ENCODE data around the gene DLGAP1.

Gene DLGAP1

DNA sequence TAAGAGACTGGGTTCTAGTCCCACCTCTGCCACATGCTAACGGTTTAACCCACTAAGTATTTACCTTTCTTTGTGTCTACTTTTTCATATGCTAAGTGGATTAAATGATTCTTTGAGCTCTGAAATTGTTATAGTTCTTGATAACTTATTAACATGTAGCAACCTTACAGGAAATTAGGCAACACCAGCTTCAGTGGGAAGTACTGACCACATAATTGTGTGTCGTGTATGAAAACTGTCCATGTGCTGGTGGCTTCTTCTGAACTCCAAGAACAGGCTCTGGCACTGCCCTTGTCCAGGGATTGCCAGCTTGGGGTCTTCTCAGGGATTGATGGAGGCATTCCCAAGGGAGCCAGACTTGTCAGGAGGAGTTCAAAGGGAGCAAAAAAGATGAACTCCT lies 577.4 kb downstream of the DLGAP1 start:
- H3K9ac ChIP-seq (ENCODE audit: low read length): no peak overlapping the region
- H3K9me3 ChIP-seq (ENCODE audit: insufficient read depth, low read length): no peaks in the 10 kb centered on the region
- no peak overlapping the region for H3K27ac ChIP-seq (ENCODE audit: low read length)
- peaks cover 39% of the 10 kb centered on the region for H3K27me3 ChIP-seq (ENCODE audit: low read depth, low read length)
- H3K4me3 ChIP-seq (ENCODE audit: low read length): no peak overlapping the region
- no peak overlapping the region for H3K4me2 ChIP-seq (ENCODE audit: low read length)
- no peaks in the 10 kb centered on the region for H4K20me1 ChIP-seq (ENCODE audit: insufficient read depth, low read length)
- no peak overlapping the region for H2AFZ ChIP-seq (ENCODE audit: low read depth, low read length)
- TF ChIP-seq CTCF (IDR thresholded peaks at IDR 0.05; ENCODE audit: low read depth, low read length): no peak
- H3K79me2 ChIP-seq (ENCODE audit: low read length): no peaks in the 10 kb centered on the region
- no peaks in the 10 kb centered on the region for H3K36me3 ChIP-seq (replicated peaks; ENCODE audit: low read depth, low read length)
- no peaks in the 10 kb centered on the region for H3K4me1 ChIP-seq (ENCODE audit: low read length)

DNA sequence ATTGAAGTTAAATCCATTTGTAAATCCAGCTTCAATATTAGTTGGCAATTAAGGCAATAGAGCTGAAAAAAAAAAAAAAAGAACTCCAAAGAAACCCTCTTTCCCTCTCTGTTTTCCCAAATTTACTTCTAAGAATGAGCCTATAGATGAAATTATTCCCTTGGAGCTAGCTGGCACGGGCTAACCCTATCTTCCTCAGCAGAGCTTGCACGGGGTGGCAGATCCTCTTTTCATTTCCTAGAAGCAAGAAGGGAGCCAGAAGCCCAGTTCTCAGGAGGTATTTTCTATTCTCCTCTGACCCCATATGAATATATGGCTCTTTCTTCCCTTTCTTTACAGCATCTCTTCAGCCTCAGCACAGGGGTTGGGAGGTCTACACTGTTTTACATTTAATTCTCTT lies 579.1 kb downstream of the DLGAP1 start:
- TF ChIP-seq EZH2phosphoT487 (IDR thresholded peaks at IDR 0.05; ENCODE audit: low read depth) (no peak), CTCF (IDR thresholded peaks at IDR 0.05; ENCODE audit: low read depth, low read length) (no peak)
- no peaks in the 10 kb centered on the region for H3K9me3 ChIP-seq (ENCODE audit: insufficient read depth, low read length)
- no peak overlapping the region for H2AFZ ChIP-seq (ENCODE audit: low read depth, low read length)
- H3K4me3 ChIP-seq (ENCODE audit: low read length): no peak overlapping the region
- no peaks in the 10 kb centered on the region for H3K36me3 ChIP-seq (replicated peaks; ENCODE audit: low read depth, low read length)
- no peak overlapping the region for H3K27ac ChIP-seq (ENCODE audit: low read length)
- no peaks in the 10 kb centered on the region for H3K79me2 ChIP-seq (ENCODE audit: low read length)
- H3K4me2 ChIP-seq (ENCODE audit: low read length): no peak overlapping the region
- no peak overlapping the region for H3K9ac ChIP-seq (ENCODE audit: low read length)
- no peaks in the 10 kb centered on the region for H3K4me1 ChIP-seq (ENCODE audit: low read length)
- peaks cover 51% of the 10 kb centered on the region for H3K27me3 ChIP-seq (ENCODE audit: low read depth, low read length)
- no peaks in the 10 kb centered on the region for H4K20me1 ChIP-seq (ENCODE audit: insufficient read depth, low read length)

DNA sequence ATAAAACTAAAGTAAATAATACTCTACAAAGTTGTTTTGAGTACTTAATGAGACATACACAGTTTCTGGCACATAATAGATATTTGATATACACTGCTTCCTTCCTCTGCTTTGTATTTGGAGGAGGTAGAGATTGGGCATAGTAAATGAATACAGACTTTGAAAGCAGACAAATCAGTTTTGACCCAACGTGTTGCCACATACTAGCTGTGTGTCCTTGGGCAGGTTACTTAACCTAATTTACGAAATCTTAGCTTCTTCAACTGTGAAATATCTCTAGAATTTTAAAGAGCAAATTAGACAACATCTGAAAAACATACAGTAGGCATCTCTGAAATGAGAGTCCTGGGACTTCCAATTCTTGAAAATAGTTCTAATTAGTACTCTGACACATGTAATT lies 579.7 kb downstream of the DLGAP1 start:
- Histone ChIP-seq H3K9me3 (ENCODE audit: insufficient read depth, low read length) (no peaks in the 10 kb centered on the region), H3K27me3 (ENCODE audit: low read depth, low read length) (peaks cover 55% of the 10 kb centered on the region), H3K4me3 (ENCODE audit: low read length) (no peak overlapping the region), H3K36me3 (replicated peaks; ENCODE audit: low read depth, low read length) (no peaks in the 10 kb centered on the region), H3K27ac (ENCODE audit: low read length) (no peak overlapping the region), H3K79me2 (ENCODE audit: low read length) (no peaks in the 10 kb centered on the region), H3K9ac (ENCODE audit: low read length) (no peak overlapping the region), H2AFZ (ENCODE audit: low read depth, low read length) (no peak overlapping the region), H4K20me1 (ENCODE audit: insufficient read depth, low read length) (no peaks in the 10 kb centered on the region), H3K4me1 (ENCODE audit: low read length) (no peaks in the 10 kb centered on the region), H3K4me2 (ENCODE audit: low read length) (no peak overlapping the region)
- TF ChIP-seq EZH2phosphoT487 (IDR thresholded peaks at IDR 0.05; ENCODE audit: low read depth) (no peak), CTCF (IDR thresholded peaks at IDR 0.05; ENCODE audit: low read depth, low read length) (no peak)

DNA sequence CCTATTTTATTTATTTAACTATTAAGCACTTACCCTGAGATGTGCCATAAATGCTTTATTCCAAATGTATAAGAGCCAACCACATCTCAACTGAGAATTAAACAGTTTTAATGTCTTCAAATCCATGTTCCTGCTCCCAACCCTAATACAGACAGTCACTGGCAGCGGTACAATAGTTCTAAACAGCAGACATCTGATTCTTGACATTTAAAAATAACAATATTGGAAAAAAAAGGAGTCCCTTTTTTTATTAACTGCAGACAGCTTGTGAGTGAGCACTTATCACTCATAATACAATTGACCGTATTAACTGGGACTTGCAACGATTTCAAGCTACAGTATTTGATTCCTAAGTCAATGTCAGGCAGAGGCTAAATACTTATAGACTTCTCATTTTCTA lies 580.5 kb downstream of the DLGAP1 start:
- TF ChIP-seq EZH2phosphoT487 (IDR thresholded peaks at IDR 0.05; ENCODE audit: low read depth) (no peak), CTCF (IDR thresholded peaks at IDR 0.05; ENCODE audit: low read depth, low read length) (no peak)
- Histone ChIP-seq H2AFZ (ENCODE audit: low read depth, low read length) (no peak overlapping the region), H3K9ac (ENCODE audit: low read length) (no peak overlapping the region), H3K79me2 (ENCODE audit: low read length) (no peaks in the 10 kb centered on the region), H3K4me3 (ENCODE audit: low read length) (no peak overlapping the region), H3K27me3 (ENCODE audit: low read depth, low read length) (peaks cover 55% of the 10 kb centered on the region), H3K36me3 (replicated peaks; ENCODE audit: low read depth, low read length) (no peaks in the 10 kb centered on the region), H3K27ac (ENCODE audit: low read length) (no peak overlapping the region), H3K9me3 (ENCODE audit: insufficient read depth, low read length) (no peaks in the 10 kb centered on the region), H3K4me2 (ENCODE audit: low read length) (no peak overlapping the region), H3K4me1 (ENCODE audit: low read length) (no peaks in the 10 kb centered on the region), H4K20me1 (ENCODE audit: insufficient read depth, low read length) (no peaks in the 10 kb centered on the region)
